DND-41 (cell line): ENCODE data around the gene PEMT.

Source experiments
- ATAC-seq: fragments of 200-7000 bp; cut with Tn5 transposase; 3 replicates; pipeline ENCODE4 v1.9.1; 2021; ENCODE audit warnings: low read depth; ENCODE audit not compliant: insufficient read depth
- DNase-seq: peaks from one replicate; pipeline ENCODE4 v3.0.0-alpha.2; 2020
- H2AFZ ChIP-seq: 2 replicates; pipeline ENCODE4 v1.6.0; 2012; ENCODE audit warnings: low read depth, low read length
- H3K27ac ChIP-seq: 2 replicates; pipeline ENCODE4 v1.5.1; 2012; ENCODE audit warnings: low read length, inconsistent platforms
- H3K27me3 ChIP-seq: fragments of 200-600 bp; sonication (generic); 2 replicates; pipeline ENCODE4 v1.6.0; 2012; ENCODE audit warnings: low read length, mild to moderate bottlenecking, inconsistent platforms; ENCODE audit not compliant: insufficient read depth, poor library complexity
- H3K36me3 ChIP-seq: 2 replicates; pipeline ENCODE4 v1.5.1; 2012; ENCODE audit warnings: low read length, inconsistent platforms; ENCODE audit not compliant: insufficient read depth
- H3K4me1 ChIP-seq: 2 replicates; pipeline ENCODE4 v1.5.1; 2012; ENCODE audit warnings: mild to moderate bottlenecking, low read length; ENCODE audit not compliant: insufficient read depth
- H3K4me2 ChIP-seq: 2 replicates; pipeline ENCODE4 v1.6.0; 2012; ENCODE audit warnings: mild to moderate bottlenecking, moderate library complexity, low read length, inconsistent platforms; ENCODE audit not compliant: insufficient read depth
- H3K4me3 ChIP-seq, 2 experiments: fragments of 200-600 bp in 1 of 2; shearing (Covaris generic) in 1 of 2; 2 replicates each; pipeline ENCODE4 v1.5.1; 2012 to 2016; ENCODE audit warnings: inconsistent platforms in 2 of 2, low read length in 2 of 2, mild to moderate bottlenecking in 2 of 2, low read depth in 1 of 2, moderate library complexity in 1 of 2
- H3K79me2 ChIP-seq: 2 replicates; pipeline ENCODE4 v1.6.0; 2012; ENCODE audit warnings: low read length, inconsistent platforms; ENCODE audit not compliant: insufficient read depth
- H3K9ac ChIP-seq: 2 replicates; pipeline ENCODE4 v1.6.0; 2012; ENCODE audit warnings: low read depth, mild to moderate bottlenecking, inconsistent platforms, low read length, moderate library complexity
- H3K9me3 ChIP-seq: 2 replicates; pipeline ENCODE4 v1.5.1; 2012; ENCODE audit warnings: low read length, moderate library complexity, mild to moderate bottlenecking, inconsistent platforms; ENCODE audit not compliant: insufficient read depth, severe bottlenecking
- H4K20me1 ChIP-seq: 2 replicates; pipeline ENCODE4 v1.6.0; 2012; ENCODE audit warnings: low read length; ENCODE audit not compliant: insufficient read depth
- CTCF ChIP-seq: IDR thresholded peaks from 2 replicates; pipeline ENCODE4 v1.5.1; 2012; ENCODE audit warnings: borderline replicate concordance, low read length, moderate library complexity, mild to moderate bottlenecking; ENCODE audit not compliant: poor library complexity, severe bottlenecking; ENCODE audit errors: extremely low read depth
- EZH2 ChIP-seq: IDR thresholded peaks from 3 replicates; pipeline ENCODE4 v1.6.1; 2012; ENCODE audit warnings: borderline replicate concordance, low read depth, mild to moderate bottlenecking, moderate library complexity, low read length, inconsistent platforms; ENCODE audit not compliant: severe bottlenecking

PEMT gene

GRCh38 chr17:17499402-17500145 is 91.9 kb downstream of the PEMT start:
- Histone ChIP-seq H3K9ac (no peak overlapping the region), H3K4me2 (no peak overlapping the region), H3K4me3 (no peak overlapping the region), H3K27me3 (no peaks in the 10 kb centered on the region), H4K20me1 (0 out of 2 replicates have a peak, but pooled peaks cover 6% of the 10 kb centered on the region), H3K36me3 (peaks cover 18% of the 10 kb centered on the region), H3K79me2 (no peaks in the 10 kb centered on the region), H3K9me3 (no peaks in the 10 kb centered on the region), H3K4me1 (no peaks in the 10 kb centered on the region), H3K27ac (no peak overlapping the region; the same call in 1 of the 2 replicates), H2AFZ (no peak overlapping the region)
- TF ChIP-seq EZH2 (no peak), CTCF (no peak)
- ATAC-seq = no peak
- DNase-seq = no peak

GRCh38 chr17:17498606-17499301 is 92.8 kb downstream of the PEMT start:
- 0 out of 2 replicates have a peak overlapping the region, but pooled peaks have one; percentile 54 for H3K27ac ChIP-seq

GRCh38 chr17:17497845-17498520 is 93.5 kb downstream of the PEMT start:
- Histone ChIP-seq H3K4me2 (no peak overlapping the region), H3K9ac (no peak overlapping the region)

More at GRCh38 chr17:17498606-17499301, 92.8 kb downstream of the PEMT start:
- H3K4me2 ChIP-seq = no peak overlapping the region
- H3K9ac ChIP-seq = no peak overlapping the region
- H2AFZ ChIP-seq = no peak overlapping the region
- no peaks in the 10 kb centered on the region for H3K27me3 ChIP-seq
- no peaks in the 10 kb centered on the region for H3K79me2 ChIP-seq
- H3K36me3 ChIP-seq = peaks cover 26% of the 10 kb centered on the region
- TF ChIP-seq CTCF (no peak), EZH2 (no peak)
- ATAC-seq = no peak
- DNase-seq = no peak
- 0 out of 2 replicates have a peak, but pooled peaks cover 6% of the 10 kb centered on the region for H4K20me1 ChIP-seq
- no peak overlapping the region for H3K4me3 ChIP-seq
- H3K4me1 ChIP-seq = no peaks in the 10 kb centered on the region
- H3K9me3 ChIP-seq = no peaks in the 10 kb centered on the region

More at GRCh38 chr17:17497845-17498520, 93.5 kb downstream of the PEMT start:
- H3K4me3 ChIP-seq = no peak overlapping the region
- H3K4me1 ChIP-seq = no peaks in the 10 kb centered on the region
- ATAC-seq (no peak), DNase-seq (no peak)
- H3K27ac ChIP-seq = 0 out of 2 replicates have a peak overlapping the region, but pooled peaks have one; percentile 24
- H3K27me3 ChIP-seq = no peaks in the 10 kb centered on the region
- H3K9me3 ChIP-seq = no peaks in the 10 kb centered on the region
- TF ChIP-seq EZH2 (no peak), CTCF (no peak)
- no peaks in the 10 kb centered on the region for H3K79me2 ChIP-seq
- 0 out of 2 replicates have a peak, but pooled peaks cover 6% of the 10 kb centered on the region for H4K20me1 ChIP-seq
- H2AFZ ChIP-seq = no peak overlapping the region
- H3K36me3 ChIP-seq = peaks cover 34% of the 10 kb centered on the region
